GM12892 (cell line): ENCODE results near the gene CMIP.

Experiments used
- POLR2A ChIP-seq: IDR thresholded peaks from 2 replicates; pipeline ENCODE4 v1.6.1; 2011; ENCODE audit warnings: low read depth, low read length, control low read depth
- POLR2AphosphoS5 ChIP-seq: IDR thresholded peaks from 2 replicates; pipeline ENCODE4 v1.6.1; 2011; ENCODE audit warnings: low read depth, low read length, control low read depth

DNA sequence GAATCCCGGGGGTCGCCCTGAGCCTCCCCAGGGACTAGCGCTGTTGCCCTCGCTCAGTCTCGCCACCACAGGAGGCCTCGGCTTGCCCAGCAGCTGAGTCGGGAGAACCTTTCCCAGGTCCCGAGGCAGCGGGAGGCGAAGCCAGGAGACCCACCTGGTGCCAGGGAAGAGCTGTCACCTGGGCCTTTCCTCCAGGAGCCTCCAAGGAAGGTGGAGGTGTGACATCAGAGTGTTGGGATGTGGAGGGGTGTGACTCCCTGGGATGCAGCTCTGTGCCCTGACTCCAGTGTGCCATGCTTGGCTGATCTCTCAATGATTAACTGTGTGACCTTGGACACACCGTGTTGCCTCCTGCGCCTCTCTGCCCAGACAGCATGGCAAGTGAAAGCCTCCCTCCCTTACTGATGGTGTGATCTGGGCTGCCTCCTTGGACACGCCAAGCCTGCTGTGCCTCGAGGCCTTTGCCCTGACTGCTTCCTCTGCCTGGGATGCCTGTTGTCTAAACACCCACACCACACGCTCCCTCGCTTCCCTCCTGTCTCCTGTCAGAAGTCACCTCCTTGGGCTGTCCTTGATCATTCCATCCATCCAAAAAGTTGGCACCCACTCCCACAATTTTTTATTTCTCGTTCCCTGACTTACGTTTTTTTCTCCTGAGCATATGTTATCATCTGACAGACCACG lies 88.0 kb downstream of the CMIP start:
- TF ChIP-seq POLR2AphosphoS5: no peak
- no peak for TF ChIP-seq POLR2A
